Bronchial epithelial cell (primary cell): ENCODE measurements around the gene VIL1. TPM values are rescaled to one million over a fixed set of nuclear protein-coding genes. Genes with fewer than 3 reads are reported as not detected.

Experiments used
- DNase-seq: peaks from one replicate; pipeline ENCODE4 v3.0.0-alpha.2; 2010; ENCODE audit warnings: low read depth
- FAIRE-seq: peaks from 2 replicates; lab custom pipeline; 2011; peaks lifted over from hg19 to GRCh38; lab: Jason Lieb, UNC
- H3K27me3 ChIP-seq: 2 replicates; pipeline ENCODE4 v1.5.1; 2011; ENCODE audit warnings: low read length; ENCODE audit not compliant: control insufficient read depth, insufficient read depth
- H3K36me3 ChIP-seq: 2 replicates; pipeline ENCODE4 v1.5.1; 2011; ENCODE audit warnings: low read length; ENCODE audit not compliant: control insufficient read depth, insufficient read depth
- H3K4me3 ChIP-seq: 2 replicates; pipeline ENCODE4 v1.5.1; 2011; ENCODE audit warnings: mild to moderate bottlenecking, low read depth, low read length, control low read depth
- CTCF ChIP-seq: IDR thresholded peaks from 2 replicates; pipeline ENCODE4 v1.5.1; 2011; ENCODE audit warnings: mild to moderate bottlenecking, moderate library complexity, low read length, control low read depth, inconsistent platforms; ENCODE audit not compliant: insufficient read depth, severe bottlenecking
- total RNA-seq: library from RNA; depleted of rRNA; stranded (reverse); fragments of >200 nt; gene quantifications from 2 replicates; pipeline ENCODE4 v1.2.1, GENCODE V29; 2014

The VIL1 gene
- total RNA-seq, 1 donor from 2014 or later: not detected

GRCh38 chr2:218418321-218418716, 604 bp upstream of the VIL1 start:
- Histone ChIP-seq H3K36me3 (no peaks in the 10 kb centered on the region), H3K27me3 (no peaks in the 10 kb centered on the region), H3K4me3 (no peak overlapping the region)
- TF ChIP-seq CTCF: no peak
- no peak for DNase-seq
- FAIRE-seq: no peak

DNA sequence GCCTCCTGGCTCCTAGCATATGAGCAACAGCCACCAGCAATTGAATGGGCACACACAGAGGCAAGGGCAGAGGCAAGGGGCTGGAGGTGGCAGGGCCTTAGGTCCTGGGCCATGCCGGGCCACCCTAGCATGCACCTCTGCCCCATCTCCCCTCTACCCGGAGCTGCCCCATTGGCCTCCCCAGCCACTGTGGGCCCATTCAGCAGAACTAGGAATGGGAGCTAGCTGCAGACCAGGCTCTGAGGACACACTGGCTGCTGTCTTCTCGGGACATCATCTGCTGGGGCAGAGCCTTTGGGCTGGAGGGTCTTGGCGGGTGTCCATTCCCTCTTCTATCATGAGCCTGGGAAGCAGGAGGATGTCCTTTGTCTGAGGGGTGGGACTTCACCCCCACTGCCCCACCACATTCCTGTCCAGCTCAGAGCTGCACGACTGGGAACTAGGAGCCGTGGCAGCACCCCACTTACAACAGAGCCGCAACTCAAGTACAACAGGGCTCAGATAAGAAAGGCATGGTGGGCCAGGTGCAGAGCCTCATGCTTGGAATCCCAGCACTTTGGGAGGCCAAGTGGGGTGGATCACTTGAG, 800 bp downstream of the VIL1 start:
- no peak for DNase-seq
- H3K27me3 ChIP-seq: no peaks in the 10 kb centered on the region
- H3K36me3 ChIP-seq: no peaks in the 10 kb centered on the region
- no peak for TF ChIP-seq CTCF
- FAIRE-seq: no peak
- H3K4me3 ChIP-seq: no peak overlapping the region

- no peak for DNase-seq
- no peak for TF ChIP-seq CTCF
- no peaks in the 10 kb centered on the region for H3K27me3 ChIP-seq
- no peak overlapping the region for H3K4me3 ChIP-seq
- H3K36me3 ChIP-seq: no peaks in the 10 kb centered on the region
- FAIRE-seq: no peak
Measured at GRCh38 chr2:218421027-218421426, 2.1 kb downstream of the VIL1 start.

DNA sequence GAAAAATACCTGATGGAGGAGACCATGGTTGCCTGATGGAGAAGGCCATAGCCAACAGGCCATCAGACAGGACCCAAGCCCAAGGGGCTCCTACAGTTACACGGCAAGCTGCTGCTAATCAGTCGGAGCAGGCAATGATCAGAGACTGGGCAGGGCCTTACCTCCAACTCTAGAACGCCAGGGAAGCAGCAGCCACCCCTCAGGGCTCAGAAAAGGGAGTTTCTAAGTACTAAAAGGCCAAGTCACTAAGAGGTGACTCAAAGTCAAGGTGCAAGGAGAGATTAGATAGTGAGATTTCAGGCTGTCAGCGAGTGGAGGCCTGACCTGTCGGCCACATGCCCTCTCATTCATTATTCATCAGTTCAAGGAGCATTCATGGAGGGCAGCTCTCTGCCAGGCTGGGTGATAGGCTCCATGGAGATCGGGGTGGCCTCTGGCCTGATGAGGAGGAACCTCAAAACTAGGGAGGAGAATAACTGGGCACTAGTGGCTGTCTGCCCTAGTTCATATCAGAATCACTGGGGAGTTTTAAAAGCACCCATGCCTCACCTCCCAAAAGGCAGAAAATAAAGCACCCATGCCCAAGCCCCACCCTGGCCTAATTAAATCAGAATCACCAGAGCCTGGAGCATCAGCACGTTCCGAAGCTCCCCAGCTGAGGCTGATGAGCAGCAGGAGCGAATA, 3.6 kb downstream of the VIL1 start:
- TF ChIP-seq CTCF: no peak
- no peaks in the 10 kb centered on the region for H3K27me3 ChIP-seq
- no peaks in the 10 kb centered on the region for H3K36me3 ChIP-seq
- no peak overlapping the region for H3K4me3 ChIP-seq
- DNase-seq: no peak
- no peak for FAIRE-seq

GRCh38 chr2:218423584-218423983, 4.7 kb downstream of the VIL1 start:
- FAIRE-seq: no peak
- Histone ChIP-seq H3K27me3 (no peaks in the 10 kb centered on the region), H3K36me3 (no peaks in the 10 kb centered on the region), H3K4me3 (no peak overlapping the region)
- no peak for TF ChIP-seq CTCF
- DNase-seq: no peak
